ENCODE measurements around the gene ATG16L2.
"Not testable (repeated sequence)": the region's sequence is repeated elsewhere in the genome, so short reads cannot be mapped to it uniquely, and the experiment has no call there.

The ATG16L2 gene

GRCh38 chr11:72799441-72799840, 14.8 kb upstream of the ATG16L2 start:
- H3K4me3 ChIP-seq (ENCODE audit: low read depth, low read length), result no peak overlapping the region
- TF ChIP-seq CTCF (IDR thresholded peaks at IDR 0.05; ENCODE audit: low read depth, low read length, missing control alignments), result no peak
- DNase-seq (ENCODE audit: low read depth), result no peak
- in situ Hi-C loops (cut with HindIII; ENCODE audit: low sequenced_read_pairs), result no loop called here

- no peak overlapping the region for H3K4me3 ChIP-seq (ENCODE audit: low read depth, low read length)
- TF ChIP-seq CTCF (IDR thresholded peaks at IDR 0.05; ENCODE audit: low read depth, low read length, missing control alignments), result no peak
- DNase-seq (ENCODE audit: low read depth), result no peak
- in situ Hi-C loops (cut with HindIII; ENCODE audit: low sequenced_read_pairs), result no loop called here
These were observed 11.4 kb upstream of the ATG16L2 start for GRCh38 chr11:72802822-72803221.

- TF ChIP-seq CTCF (IDR thresholded peaks at IDR 0.05; ENCODE audit: low read depth, low read length, missing control alignments), result no peak
- no peak for DNase-seq (ENCODE audit: low read depth)
- in situ Hi-C loops (cut with HindIII; ENCODE audit: low sequenced_read_pairs), result no loop called here
These were observed 9.0 kb upstream of the ATG16L2 start for GRCh38 chr11:72805216-72805615.

GRCh38 chr11:72806378-72806777, 7.8 kb upstream of the ATG16L2 start:
- DNase-seq (ENCODE audit: low read depth); H3K4me3 ChIP-seq (ENCODE audit: low read depth, low read length); in situ Hi-C loops (cut with HindIII; ENCODE audit: low sequenced_read_pairs): not testable (repeated sequence)

More at GRCh38 chr11:72805216-72805615, 9.0 kb upstream of the ATG16L2 start:
- H3K4me3 ChIP-seq (ENCODE audit: low read depth, low read length), result no peak overlapping the region

GRCh38 chr11:72807021-72807693, 7.1 kb upstream of the ATG16L2 start:
- H3K4me3 ChIP-seq (ENCODE audit: low read depth, low read length), result no peak overlapping the region
- in situ Hi-C loops (cut with HindIII; ENCODE audit: low sequenced_read_pairs), result no loop called here
- no peak for DNase-seq (ENCODE audit: low read depth)
- TF ChIP-seq CTCF (IDR thresholded peaks at IDR 0.05; ENCODE audit: low read depth, low read length, missing control alignments), result no peak

GRCh38 chr11:72807792-72808191, 6.4 kb upstream of the ATG16L2 start:
- no peak overlapping the region for H3K4me3 ChIP-seq (ENCODE audit: low read depth, low read length)
- in situ Hi-C loops (cut with HindIII; ENCODE audit: low sequenced_read_pairs), result no loop called here
- DNase-seq (ENCODE audit: low read depth), result no peak
- no peak for TF ChIP-seq CTCF (IDR thresholded peaks at IDR 0.05; ENCODE audit: low read depth, low read length, missing control alignments)

GRCh38 chr11:72808331-72808798, 5.8 kb upstream of the ATG16L2 start:
- H3K4me3 ChIP-seq (ENCODE audit: low read depth, low read length), result no peak overlapping the region
- in situ Hi-C loops (cut with HindIII; ENCODE audit: low sequenced_read_pairs), result no loop called here
- TF ChIP-seq CTCF (IDR thresholded peaks at IDR 0.05; ENCODE audit: low read depth, low read length, missing control alignments), result no peak
- no peak for DNase-seq (ENCODE audit: low read depth)

GRCh38 chr11:72811686-72812085, 2.5 kb upstream of the ATG16L2 start:
- in situ Hi-C loops (cut with HindIII; ENCODE audit: low sequenced_read_pairs), result loop anchor here (5.0 kb wide), 2 partner anchors 59 to 366 kb away; partner anchors contain the start of gene ARAP1

More at GRCh38 chr11:72811686-72812085, 2.5 kb upstream of the ATG16L2 start:
- H3K4me3 ChIP-seq (ENCODE audit: low read depth, low read length); DNase-seq (ENCODE audit: low read depth): not testable (repeated sequence)
